Measurements from ENCODE around the gene TBC1D9. TPM values are rescaled to one million over a fixed set of nuclear protein-coding genes. Genes with fewer than 3 reads are reported as not detected.

TBC1D9 gene
- total RNA-seq, 4 donors from 2014 or later: 13.3 to 17.5 (median 15.2) TPM

DNA sequence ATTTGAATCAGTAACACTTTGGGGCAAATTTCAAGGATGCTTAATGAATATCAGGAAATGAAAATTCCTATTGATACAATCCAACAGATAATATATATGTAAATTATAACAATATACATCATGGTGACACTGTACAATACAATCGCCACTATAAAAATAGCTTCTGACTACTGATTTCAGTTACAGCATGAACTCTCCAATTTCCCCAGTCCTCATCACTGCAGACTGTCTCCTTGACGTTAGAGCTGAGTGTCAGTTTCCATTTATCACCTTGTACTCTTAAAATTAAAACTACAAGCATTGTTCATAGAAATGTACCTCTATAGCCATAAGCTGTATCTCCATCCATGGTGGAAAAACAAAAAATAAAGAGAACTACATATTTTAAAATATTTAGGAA is 23.4 kb downstream of the TBC1D9 start:
- Histone ChIP-seq H3K9me3 (no peaks in the 10 kb centered on the region), H3K27ac (no peak overlapping the region), H3K36me3 (no peaks in the 10 kb centered on the region), H3K27me3 (no peaks in the 10 kb centered on the region), H3K4me1 (peaks cover 6 to 9% of the 10 kb centered on the region in 2 donors), H3K4me3 (replicated peaks in 1 of 3) (no peak overlapping the region)
- TF ChIP-seq, protein P1, sequence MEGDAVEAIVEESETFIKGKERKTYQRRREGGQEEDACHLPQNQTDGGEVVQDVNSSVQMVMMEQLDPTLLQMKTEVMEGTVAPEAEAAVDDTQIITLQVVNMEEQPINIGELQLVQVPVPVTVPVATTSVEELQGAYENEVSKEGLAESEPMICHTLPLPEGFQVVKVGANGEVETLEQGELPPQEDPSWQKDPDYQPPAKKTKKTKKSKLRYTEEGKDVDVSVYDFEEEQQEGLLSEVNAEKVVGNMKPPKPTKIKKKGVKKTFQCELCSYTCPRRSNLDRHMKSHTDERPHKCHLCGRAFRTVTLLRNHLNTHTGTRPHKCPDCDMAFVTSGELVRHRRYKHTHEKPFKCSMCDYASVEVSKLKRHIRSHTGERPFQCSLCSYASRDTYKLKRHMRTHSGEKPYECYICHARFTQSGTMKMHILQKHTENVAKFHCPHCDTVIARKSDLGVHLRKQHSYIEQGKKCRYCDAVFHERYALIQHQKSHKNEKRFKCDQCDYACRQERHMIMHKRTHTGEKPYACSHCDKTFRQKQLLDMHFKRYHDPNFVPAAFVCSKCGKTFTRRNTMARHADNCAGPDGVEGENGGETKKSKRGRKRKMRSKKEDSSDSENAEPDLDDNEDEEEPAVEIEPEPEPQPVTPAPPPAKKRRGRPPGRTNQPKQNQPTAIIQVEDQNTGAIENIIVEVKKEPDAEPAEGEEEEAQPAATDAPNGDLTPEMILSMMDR (IDR thresholded peaks at IDR 0.05): no peak
- TF ChIP-seq POLR2A (IDR thresholded peaks at IDR 0.05): no peak
- intact Hi-C loops (cut with DNase I): no loop called here
- WGBS, 2 donors: 84 to 86% methylated on average over 2 of the region's 2 CpGs
- DNase-seq: no peak

DNA sequence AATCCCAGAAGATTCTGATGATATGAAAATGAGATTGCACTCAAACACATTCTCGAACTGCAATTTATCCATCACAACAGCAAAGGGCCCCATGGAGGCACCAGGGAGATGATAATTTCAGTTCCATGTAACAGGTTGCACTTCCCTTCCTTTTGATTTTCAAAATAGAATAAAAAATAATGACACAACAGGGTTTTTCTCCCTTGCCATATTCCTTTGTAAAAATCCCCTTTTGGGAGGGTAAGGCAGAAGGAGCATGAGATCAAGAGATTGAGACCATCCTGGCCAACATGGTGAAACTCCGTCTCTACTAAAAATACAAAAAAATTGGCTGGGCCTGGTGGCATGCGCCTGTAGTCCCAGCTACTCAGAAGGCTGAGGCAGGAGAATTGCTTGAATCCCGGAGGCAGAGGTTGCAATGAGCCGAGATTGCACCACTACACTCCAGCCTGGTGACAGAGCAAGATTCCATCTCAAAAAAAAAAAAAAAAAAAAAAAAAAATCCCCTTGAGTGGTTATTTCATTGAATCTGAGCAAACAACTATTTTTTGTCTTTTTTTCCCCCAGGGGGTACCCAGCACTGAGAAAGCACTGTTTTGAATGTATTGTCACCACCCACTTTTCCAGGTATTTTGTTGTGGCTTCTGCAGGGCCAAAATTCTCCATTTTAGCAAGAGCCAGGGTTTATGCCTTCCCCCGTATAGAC is 26.7 kb downstream of the TBC1D9 start:
- DNase-seq: no peak
- 91% methylated on average over 6 of the region's 6 CpGs for WGBS, 2 donors
- intact Hi-C loops (cut with DNase I): no loop called here
- H3K36me3 ChIP-seq: no peaks in the 10 kb centered on the region
- H3K4me1 ChIP-seq: peaks cover 15 to 19% of the 10 kb centered on the region in 2 donors
- H3K27me3 ChIP-seq: no peaks in the 10 kb centered on the region
- H3K9me3 ChIP-seq: no peaks in the 10 kb centered on the region
- no peak overlapping the region for H3K4me3 ChIP-seq (replicated peaks in 1 of 3)
- TF ChIP-seq POLR2A (IDR thresholded peaks at IDR 0.05): no peak
- TF ChIP-seq, protein P1 (IDR thresholded peaks at IDR 0.05): no peak
- H3K27ac ChIP-seq: no peak overlapping the region

DNA sequence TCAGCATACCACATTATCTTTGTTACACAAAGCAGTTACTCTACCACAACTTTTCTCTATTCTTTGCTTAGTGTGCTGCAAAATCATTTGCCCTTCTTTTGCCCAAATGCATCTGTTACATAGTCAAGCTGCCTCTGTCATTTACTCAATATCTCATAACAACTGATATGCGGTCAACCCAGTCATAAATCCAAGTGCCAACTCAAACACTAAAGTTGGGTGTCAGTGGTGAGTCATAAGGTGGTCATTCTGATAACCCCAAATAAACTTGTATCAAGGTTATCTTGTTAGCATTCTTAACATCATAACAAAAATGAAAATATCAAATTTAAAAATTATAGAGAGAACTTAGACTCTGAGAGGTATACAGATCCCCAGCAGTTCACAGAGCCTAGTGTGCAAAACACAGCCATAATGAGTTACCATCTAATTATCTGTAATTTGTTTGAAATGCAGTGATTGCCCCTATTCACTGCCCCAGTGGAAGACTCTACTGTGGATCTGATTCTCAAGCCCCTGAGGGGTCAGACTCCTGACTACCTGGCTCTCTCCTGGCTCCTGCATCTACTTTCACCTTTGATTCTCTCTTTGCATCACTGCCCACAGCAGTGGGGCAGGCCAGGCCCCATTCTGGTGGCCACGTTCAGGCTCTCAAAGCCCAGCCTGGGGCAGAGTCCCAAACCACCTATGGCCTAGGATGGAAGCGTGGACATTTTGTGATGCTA is 29.2 kb downstream of the TBC1D9 start:
- Histone ChIP-seq H3K9me3 (no peaks in the 10 kb centered on the region), H3K4me1 (peaks cover 15 to 19% of the 10 kb centered on the region in 2 donors), H3K4me3 (replicated peaks in 1 of 3) (no peak overlapping the region), H3K27me3 (no peaks in the 10 kb centered on the region), H3K27ac (peak overlapping the region; percentile 78 to 89 (median 87)), H3K36me3 (no peaks in the 10 kb centered on the region)
- peak; percentile 9 to 31 for DNase-seq
- intact Hi-C loops (cut with DNase I): no loop called here
- WGBS, 2 donors: 69 to 79% methylated on average over 3 of the region's 3 CpGs
- no peak for TF ChIP-seq POLR2A (IDR thresholded peaks at IDR 0.05)
- TF ChIP-seq, protein P1 (IDR thresholded peaks at IDR 0.05): no peak

DNA sequence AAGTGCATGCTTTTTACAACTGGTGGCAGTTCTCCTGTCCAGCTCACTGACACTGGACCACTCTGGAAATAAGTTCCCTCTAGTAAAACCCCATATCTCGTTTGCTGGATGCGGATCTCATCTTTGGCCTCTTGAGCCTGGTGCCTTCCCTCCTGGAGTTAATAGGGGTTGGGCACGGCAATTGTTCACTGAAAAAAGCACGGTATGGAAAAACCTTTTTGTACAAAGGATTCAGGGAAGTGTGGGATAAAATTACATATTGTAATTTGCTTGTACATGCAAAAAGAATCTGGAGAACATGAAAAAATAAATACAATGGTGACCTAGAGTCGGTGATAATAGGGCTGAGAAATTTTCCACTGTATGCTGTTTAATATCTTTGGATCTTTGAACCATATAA is 30.6 kb downstream of the TBC1D9 start:
- H3K27me3 ChIP-seq: no peaks in the 10 kb centered on the region
- peaks cover 15 to 19% of the 10 kb centered on the region in 2 donors for H3K4me1 ChIP-seq
- H3K9me3 ChIP-seq: no peaks in the 10 kb centered on the region
- intact Hi-C loops (cut with DNase I): no loop called here
- WGBS, 2 donors: 86 to 91% methylated on average over 5 of the region's 5 CpGs
- no peak for DNase-seq
- no peak overlapping the region for H3K4me3 ChIP-seq (replicated peaks in 1 of 3)
- no peaks in the 10 kb centered on the region for H3K36me3 ChIP-seq
- TF ChIP-seq, protein P1 (IDR thresholded peaks at IDR 0.05): no peak
- TF ChIP-seq POLR2A (IDR thresholded peaks at IDR 0.05): no peak
- no peak overlapping the region for H3K27ac ChIP-seq

DNA sequence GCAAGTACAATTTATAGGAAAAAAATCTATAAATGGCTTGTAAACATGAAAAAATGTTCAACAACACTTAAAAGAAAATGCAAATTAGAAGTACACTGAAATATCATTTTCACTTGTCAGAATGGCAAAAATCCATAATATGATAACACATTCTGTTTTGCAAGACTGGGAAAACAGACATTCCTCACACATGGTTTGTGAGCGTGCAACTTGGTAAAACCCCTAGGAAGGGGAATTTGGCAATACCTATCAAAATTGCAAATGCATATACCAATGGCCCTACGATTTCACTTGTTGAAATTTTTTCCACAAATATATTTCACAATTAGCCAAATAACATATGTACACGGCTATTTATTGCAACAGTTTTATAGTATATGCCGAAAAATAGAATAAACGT is 31.4 kb downstream of the TBC1D9 start:
- no peak for TF ChIP-seq POLR2A (IDR thresholded peaks at IDR 0.05)
- TF ChIP-seq, protein P1 (IDR thresholded peaks at IDR 0.05): no peak
- no peaks in the 10 kb centered on the region for H3K9me3 ChIP-seq

More for the DNA sequence above, 31.4 kb downstream of the TBC1D9 start:
- no peaks in the 10 kb centered on the region for H3K36me3 ChIP-seq
- intact Hi-C loops (cut with DNase I): no loop called here
- 91 to 96% methylated on average over 5 of the region's 5 CpGs for WGBS, 2 donors
- no peak overlapping the region for H3K4me3 ChIP-seq (replicated peaks in 1 of 3)
- no peaks in the 10 kb centered on the region for H3K27me3 ChIP-seq
- H3K4me1 ChIP-seq: peaks cover 15 to 19% of the 10 kb centered on the region in 2 donors
- no peak for DNase-seq
- H3K27ac ChIP-seq: no peak overlapping the region
